NK-92 treated with Interleukin-12 subunit alpha and Interleukin-12 subunit beta, amount 100 ng/mL, for 24 hours (cell line): ENCODE data around the gene PRR5.

ENCODE experiments used
- DNase-seq: peaks from one replicate; lab custom pipeline; 2025; lab: John Stamatoyannopoulos, UW

Gene PRR5

DNA sequence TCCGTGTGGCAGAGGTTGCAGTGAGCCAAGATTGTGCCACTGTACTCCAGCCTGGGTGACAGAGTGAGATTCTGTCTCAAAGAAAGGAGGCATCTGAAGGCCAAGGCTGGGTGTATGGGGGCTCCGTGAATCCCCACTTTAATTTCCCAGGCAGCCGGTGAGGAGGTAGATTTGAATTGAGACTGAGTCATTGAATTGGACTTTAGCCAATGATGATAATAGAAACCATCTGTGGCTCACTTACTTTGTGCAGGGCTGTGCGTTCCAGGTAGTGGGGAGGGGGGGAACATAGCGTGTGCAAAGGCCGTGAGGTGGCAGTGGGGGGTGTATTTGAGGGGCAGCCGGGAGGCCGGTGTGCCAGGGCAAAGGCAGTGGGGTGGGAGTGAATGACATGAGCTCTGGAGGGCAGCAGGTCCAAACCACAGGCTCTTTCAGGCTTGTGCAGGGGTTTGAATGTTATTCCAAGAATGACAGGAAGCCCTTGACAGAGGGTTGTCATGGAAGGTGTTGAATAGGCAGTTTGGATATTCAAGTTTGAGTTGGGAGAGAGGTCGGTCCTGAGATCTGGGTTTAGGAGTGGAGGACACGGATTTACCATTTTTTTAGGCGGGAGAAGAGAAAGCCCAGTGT is 56.5 kb downstream of the PRR5 start:
- DNase-seq = no peak

DNA sequence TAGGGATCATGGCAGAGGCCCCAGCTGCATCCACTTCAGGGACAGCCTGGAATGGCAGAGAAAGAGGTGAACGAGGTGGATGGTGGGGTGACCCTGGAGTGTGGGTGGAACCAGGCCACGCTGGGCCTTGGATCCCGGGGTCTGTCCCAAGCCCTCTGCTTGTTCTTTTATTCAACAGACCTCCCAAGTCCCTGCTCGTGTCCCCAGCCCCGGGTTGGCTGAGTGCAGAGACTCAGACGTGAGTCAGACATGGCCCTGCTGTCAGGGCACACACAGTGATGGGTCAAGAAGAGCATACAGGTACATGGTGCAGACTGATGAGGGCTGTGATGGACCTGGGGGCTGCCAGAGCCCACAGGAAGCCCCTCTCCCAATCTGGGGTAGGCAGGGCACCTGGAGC is 57.0 kb downstream of the PRR5 start:
- DNase-seq = no peak

DNA sequence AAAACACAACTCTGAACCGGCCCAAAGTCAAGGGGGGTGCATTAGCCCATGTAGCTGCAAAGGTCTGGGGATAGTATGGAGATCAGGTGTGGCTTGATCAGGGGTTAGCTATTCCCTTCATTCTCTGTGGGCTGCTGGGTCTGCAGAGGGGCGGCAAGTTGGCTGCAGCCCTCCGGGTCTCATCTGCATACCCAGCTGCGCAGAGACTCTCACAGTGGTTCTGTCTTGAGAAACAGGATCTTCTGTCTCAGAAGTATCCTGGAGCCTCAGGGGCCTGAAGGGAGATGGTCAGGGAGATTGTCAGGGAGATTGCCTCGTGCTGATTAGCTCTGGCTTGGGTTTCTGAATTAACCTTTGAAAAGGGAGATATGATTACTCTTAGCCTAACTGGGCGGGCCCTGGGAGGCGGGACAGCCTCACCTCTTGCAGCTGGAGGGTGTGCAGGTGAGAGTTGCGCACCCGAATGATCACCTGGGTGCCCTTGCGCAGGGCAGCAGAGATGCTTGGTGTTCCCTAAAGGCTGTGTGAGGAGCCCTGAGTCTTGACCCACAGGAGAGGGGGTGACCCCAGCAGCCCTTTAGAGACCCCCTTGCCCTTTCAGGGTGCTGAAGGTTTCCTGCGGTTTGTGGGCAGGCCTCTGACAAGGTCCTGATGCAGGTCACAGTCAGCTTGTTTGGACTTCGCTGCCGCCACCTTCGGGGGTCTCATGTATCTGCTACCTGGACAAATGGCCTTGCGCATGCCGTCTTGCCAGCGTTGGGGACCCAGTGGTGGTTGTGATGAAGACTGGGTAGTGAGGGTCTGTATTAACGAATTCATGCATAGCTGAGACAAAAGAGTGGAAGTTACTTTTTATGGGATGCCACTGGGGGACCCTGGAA is 57.7 kb downstream of the PRR5 start:
- no peak for DNase-seq

DNA sequence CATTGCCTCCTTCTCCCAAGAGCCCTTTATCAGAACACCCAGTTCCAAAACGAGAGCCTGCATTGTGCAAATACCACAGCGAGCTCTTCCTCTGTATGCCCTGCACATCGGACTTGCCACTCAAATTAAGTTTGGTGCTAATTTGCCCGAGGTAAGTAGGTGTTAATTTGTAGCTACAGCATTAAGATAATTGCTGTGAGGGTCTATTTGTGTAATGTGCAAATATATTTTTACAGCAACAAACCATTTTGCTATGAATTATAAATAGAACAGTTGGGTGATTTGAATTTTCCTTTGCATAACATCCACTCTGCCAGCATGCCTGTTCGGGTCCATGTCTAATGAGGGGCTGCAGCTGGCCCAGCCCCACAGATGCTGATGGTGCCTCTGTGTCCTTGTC is 58.5 kb downstream of the PRR5 start:
- no peak for DNase-seq

DNA sequence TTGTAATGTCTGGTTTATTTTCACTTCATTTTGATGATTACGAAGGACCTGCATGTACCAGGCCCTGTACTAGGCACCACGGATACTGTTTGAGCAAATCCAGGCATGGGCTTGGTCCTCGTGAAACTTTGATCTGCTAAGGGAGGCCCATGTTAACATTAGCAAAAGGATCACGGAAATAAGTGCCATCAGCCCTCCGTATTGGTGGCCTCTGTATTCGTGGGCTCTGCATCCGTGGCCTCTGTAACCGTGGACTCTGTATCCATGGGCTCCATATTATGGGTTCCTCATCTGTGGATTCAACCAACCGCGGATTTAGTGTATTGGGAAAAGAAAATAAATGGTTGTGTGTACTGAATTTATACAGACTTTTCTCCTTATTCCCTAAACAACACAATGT is 59.0 kb downstream of the PRR5 start:
- no peak for DNase-seq

DNA sequence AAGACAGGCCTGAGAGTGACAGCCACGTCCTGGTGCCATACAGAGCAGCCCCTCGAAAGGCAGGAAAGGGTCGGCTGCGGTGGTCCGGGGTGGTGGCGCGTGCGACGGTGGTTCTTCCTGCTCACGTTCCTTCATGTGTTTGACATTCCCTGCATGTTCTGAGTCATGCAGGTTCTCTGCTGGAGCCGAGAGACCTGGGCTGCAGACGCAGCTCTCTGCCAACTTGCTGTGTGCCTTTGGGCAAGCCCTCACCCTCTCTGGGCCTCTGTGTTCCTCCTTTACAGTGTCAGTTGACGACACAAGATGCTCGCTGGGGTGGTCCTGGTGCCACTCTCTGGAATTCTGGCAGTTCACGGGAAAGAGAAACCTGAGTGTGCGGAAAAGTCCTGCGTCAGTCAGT is 62.4 kb downstream of the PRR5 start:
- DNase-seq = no peak

DNA sequence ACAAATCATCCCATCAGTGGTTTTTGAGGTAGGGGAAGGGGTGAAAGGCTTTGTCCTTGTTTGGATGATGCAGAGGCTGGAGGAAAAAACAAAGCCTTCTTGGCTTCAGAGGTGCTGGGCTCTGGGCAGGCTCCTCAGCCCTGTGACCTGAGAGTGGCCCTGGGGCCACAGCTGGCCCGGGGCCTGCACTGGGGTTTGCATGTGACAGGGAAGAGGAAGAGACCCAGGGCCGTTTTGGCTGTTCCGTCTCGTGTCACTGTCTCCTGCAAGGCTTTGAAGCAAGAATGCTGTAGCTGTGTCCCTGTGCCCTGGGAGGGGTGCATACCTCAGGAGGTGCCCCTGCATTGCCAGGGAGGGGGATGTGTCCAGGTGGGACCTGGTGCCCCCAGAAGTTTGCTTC is 63.0 kb downstream of the PRR5 start:
- no peak for DNase-seq

DNA sequence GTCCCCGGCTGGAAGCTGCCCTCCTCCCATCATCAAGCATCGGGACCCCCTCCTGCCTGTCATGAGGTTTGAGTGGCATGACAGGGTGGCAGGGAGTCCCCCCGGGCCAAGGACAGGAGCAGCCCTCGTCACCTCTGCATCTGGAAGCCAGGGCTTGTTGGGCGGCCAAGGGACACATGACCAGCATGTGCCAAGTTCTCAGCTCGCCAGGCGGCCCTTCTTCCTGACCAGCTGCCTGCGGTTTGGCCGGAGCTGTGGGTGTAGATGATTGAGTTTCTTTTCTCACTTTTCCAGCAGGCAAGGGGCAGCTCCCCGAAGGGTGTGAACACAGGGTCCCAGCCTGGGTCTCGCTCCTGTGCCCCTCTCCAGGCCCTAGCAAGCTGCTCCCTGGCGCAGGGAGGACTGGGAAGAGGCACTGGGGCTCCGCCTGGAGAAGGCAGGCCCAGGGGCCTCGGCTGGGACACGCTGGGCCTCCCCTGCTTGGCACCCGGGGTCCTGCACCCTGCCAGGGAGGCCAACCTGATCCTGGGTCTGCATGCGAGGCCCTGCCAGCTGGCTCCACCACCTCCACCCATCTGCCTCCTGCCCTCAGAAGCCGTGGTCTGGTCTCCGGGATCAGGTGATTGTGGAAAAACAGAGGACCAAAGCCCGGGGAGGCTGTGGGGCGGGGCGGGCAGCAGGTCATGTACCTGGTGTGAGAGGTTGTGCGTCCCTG is 63.7 kb downstream of the PRR5 start:
- no peak for DNase-seq

DNA sequence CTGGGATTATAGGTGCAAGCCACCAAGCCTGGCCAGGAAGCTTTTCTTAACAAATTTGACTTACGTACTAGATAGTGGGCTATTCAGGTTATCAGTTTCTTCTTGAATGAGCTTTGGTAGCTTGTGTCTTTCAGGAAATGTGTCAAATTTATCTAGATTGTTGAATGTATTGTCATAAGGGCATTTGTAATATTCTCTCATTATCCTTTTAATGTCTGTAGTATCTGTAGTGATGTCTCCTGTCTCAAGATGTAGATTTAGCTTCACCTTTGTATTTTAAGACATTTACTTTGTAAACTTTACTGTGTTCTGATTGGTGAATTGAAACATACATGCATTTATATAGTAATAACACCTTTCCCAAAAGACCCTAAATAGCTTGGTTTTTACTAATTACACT is 71.1 kb downstream of the PRR5 start:
- DNase-seq = no peak

DNA sequence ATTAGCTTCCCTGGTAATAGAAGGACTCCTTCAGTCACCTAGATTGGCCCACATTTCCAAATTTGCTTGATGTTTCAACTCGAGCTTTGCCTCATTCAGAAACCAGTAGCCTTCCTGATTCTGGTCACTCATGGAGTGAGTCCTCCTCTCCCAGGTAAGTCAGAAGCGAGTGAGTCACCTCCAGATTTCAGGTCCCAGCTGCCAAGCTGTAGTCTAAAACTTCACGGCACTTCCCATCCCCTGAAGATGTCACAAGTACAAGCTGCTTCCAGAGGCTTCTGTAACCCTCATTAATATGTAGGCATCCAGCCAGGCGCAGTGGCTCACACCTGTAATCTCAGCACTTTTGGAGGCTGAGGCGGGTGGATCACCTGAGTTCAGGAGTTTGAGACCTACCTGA is 73.9 kb downstream of the PRR5 start:
- DNase-seq = no peak

DNA sequence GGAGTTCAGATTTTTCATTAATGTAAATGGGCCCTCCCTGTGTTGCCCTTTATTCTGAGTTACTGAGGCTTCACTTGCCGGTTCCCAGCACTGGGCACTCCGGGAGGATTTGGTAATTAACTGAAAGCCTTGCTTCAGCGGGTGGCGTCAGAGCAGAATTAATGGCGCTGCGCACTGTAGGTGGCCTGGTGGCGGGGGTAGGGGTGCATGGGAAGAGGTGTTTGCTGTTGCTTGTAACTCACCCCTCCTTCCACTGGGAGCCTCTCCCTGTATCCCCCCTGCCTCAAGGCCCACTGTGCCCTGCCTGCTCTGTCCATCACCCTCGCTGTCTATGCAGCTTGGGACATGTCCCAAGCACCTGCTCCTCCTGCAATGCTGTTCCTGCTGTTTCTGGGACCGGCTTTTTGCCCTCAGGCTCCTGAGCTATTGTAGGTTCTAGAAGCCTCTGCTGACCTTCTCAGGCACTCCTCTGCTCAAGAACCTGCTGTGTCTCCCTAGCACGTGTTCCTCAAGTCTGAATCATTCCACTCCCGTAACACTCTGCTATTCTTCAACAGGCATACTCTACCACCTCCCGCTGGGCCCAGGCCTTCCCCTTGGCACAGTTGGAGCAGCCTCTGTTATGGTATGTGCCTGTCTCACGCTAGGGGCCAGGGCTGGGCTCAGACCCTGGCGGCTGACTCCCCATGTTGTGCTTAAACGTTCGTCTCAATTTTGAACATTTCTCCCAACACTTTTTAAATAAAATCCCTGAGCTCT is 74.8 kb downstream of the PRR5 start:
- no peak for DNase-seq

DNA sequence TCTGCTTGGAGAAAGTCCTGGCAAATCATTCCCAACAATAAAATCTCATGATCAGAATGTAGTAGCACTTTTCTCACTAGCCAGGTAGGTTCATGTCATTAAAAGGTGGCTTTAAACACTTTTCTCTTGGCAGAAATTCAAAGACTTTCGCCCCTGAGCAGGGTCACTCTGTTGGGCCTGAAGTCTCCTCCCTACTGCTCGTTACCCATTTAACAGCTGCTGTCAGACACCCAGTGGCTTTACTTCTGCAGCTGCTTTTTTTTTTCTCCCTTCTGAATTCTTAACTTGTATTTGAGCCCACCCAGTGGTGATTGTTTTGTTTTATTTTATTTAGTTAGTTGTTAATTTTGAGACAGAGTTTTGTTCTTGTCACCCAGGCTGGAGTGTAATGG is 75.4 kb downstream of the PRR5 start:
- DNase-seq = no peak

DNA sequence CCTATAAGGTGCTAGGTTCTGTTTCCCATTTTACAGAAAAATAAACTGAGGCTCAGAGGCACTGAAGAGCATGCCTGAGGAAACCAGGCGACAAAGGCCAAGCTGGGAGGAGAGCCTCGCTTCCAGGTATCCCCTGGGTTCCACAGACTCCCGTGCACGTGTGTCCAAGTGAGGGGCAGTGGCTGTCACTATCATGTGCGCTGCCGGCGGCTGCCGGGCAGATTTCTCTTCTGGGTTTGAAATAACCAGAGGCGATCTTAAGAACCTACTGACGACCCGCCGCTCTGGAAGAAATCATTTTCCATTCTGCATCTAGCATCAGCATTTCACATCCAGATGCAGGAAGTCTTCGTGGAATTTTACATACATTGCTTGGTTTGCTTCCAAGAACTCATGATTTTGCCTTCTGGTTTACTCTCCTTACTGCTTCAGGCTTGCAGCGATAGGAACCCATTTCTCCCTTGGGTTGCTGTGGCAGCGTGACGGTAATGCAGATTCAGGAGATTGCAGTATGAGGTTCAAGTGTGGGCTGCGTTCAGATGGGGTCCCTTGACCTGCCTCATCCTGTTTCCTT is 79.0 kb downstream of the PRR5 start:
- DNase-seq = no peak

DNA sequence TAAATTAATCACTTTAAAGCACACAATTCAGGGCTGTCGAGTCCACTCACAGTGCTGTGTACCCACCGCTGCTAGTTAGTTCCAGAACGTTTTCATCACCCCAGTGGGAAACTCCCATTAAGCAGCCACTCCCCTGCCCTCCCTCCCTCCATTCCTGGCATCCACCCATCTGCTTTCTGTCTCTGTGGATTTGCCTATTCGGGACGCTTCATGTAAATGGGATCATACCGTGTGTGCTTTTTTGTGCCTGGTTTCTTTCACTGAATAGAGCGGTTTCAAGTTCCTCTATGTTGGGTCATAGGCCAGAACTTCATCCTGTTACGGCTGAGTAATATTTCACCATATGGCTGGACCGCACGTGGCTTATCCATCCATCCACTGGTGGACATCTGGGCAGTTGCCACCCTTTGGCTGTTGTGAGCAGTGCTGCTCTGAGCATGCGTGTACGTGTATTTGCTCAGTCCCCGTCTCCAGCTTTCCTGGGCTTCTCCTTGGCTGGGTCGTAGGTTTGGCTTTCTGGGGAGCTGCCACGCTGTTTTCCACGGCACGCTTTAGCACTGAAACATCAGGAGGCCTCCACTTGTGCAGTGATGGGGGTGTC is 80.5 kb downstream of the PRR5 start:
- DNase-seq = no peak

DNA sequence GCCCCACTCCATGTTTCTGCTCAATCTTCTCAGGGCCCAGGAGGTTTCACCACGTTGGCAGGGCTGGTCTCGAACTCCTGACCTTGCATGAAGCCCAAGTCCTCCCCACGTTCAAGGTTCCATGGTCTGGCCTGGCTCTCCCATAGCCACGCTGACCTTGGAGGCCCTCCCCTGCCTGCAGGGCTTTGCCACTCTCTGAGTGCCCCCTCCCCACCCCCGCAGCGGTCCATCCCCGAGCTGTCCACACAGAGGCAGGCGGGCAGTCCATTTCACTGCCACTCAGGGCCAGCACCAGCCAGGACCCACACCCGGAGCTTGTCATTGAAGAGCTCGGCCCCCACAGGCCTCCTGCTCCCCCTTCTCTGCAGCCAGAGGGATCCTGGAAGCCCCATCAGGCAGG is 81.1 kb downstream of the PRR5 start:
- no peak for DNase-seq

DNA sequence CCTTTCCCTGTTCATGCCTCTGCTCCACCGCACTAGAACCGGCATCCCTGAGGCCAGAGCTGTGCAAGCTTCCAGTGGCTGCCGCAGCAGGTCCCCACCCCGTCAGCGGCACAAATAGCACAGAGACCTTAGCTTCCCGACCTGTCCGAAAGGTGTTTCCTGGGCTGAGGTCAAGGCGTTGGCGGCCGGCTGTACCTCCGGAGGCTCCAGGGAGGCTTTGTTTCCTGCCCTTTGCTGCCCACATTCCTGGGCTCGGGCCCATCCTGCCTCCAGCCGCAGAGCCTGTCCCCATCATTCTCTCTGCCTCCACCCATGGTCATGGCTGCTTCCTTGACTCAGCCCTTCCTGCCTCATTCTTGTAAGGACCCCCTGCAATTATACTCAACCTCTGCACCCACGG is 81.6 kb downstream of the PRR5 start:
- no peak for DNase-seq

DNA sequence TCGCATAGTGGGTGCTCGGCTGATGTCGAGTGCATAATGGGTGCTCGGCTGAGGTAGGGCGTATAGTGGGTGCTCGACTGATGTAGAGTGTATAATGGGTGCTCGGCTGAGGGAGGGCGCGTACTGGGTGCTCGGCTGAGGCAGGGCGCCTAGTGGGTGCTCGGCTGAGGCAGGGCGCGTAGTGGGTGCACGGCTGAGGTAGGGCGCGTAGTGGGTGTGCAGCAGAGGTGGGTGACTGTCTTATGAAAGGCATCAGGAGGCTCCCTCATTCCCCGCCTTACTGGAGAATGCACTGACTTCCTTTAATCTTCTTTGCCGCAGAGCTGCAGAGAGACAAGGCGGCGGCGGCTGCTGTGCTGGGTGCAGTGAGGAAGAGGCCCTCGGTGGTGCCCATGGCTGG is 84.1 kb downstream of the PRR5 start:
- DNase-seq = no peak

DNA sequence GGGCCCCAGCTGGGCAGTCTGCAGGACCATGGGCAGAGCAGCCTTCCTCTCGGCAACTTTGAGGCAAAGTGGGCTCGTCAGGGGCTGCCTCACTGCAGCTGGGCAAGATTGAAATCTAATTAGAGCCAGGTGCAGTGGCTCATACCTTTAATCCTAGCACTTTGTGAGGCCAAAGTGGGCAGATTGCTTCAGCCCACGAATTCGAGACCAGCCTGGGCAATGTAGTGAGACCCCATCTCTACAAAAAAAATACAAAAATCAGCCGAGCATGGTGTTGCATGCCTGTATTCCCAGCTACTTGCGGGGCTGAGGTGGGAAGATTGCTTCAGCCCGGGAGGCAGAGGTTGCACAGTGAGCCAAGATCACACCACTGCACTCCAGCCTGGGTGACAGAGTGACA is 84.6 kb downstream of the PRR5 start:
- no peak for DNase-seq
